PC-3 (cell line): Measurements from ENCODE around the gene ZFYVE27. TPM values are rescaled to one million over a fixed set of nuclear protein-coding genes. Genes with fewer than 3 reads are reported as not detected.

Experiments
- ATAC-seq: fragments of 200-7000 bp; cut with Tn5 transposase; 2 replicates; pipeline ENCODE4 v1.9.1; 2020; ENCODE audit warnings: mild to moderate bottlenecking, moderate library complexity
- BruUV-seq: library from RNA; stranded (reverse); fragments of 400-500 nt; replicated peaks from 2 replicates; lab custom pipeline; 2021; lab: Mats Ljungman, UMichigan
- CTCF ChIA-PET: fragments of 300-600 bp; sonication (Branson Sonifier 250); formaldehyde crosslinking; loops from one replicate; lab custom pipeline; 2022; ENCODE audit warnings: antibody characterized with exemption; lab: Charles Lee
- POLR2A ChIA-PET: fragments of 300-600 bp; sonication (Branson Sonifier 250); formaldehyde crosslinking; loops from one replicate; lab custom pipeline; 2022; ENCODE audit warnings: antibody characterized with exemption; ENCODE audit not compliant: unreplicated experiment; lab: Charles Lee
- DNase-seq: peaks from one replicate; pipeline ENCODE4 v3.0.0-alpha.2; 2015
- H2AFZ ChIP-seq: fragments of 300-600 bp; sonication (generic); 2 replicates; pipeline ENCODE4 v1.6.0; 2016; ENCODE audit warnings: antibody characterized with exemption, low read length
- H3F3A ChIP-seq: fragments of 300-600 bp; sonication (generic); one replicate; pipeline ENCODE4 v1.6.0; 2017; ENCODE audit warnings: antibody characterized with exemption, low read length, control low read depth, mild to moderate bottlenecking; ENCODE audit not compliant: unreplicated experiment
- H3K27ac ChIP-seq: fragments of 300-600 bp; sonication (generic); 2 replicates; pipeline ENCODE4 v1.5.1; 2016; ENCODE audit warnings: mild to moderate bottlenecking, low read length
- H3K27me3 ChIP-seq: fragments of 300-600 bp; sonication (generic); 2 replicates; pipeline ENCODE4 v1.6.1; 2016; ENCODE audit warnings: low read length, mixed read lengths
- H3K36me3 ChIP-seq: fragments of 300-600 bp; sonication (generic); 2 replicates; pipeline ENCODE4 v1.6.1; 2016; ENCODE audit warnings: low read depth, mixed run types, low read length, mixed read lengths
- H3K4me1 ChIP-seq: fragments of 300-600 bp; sonication (generic); 2 replicates; pipeline ENCODE4 v1.5.1; 2016; ENCODE audit warnings: low read length; ENCODE audit not compliant: insufficient read depth
- H3K4me2 ChIP-seq: fragments of 300-600 bp; sonication (generic); 2 replicates; pipeline ENCODE4 v1.6.0; 2016; ENCODE audit warnings: low read length
- H3K4me3 ChIP-seq: fragments of 300-600 bp; sonication (generic); 2 replicates; pipeline ENCODE4 v1.5.1; 2016; ENCODE audit warnings: mild to moderate bottlenecking, low read length, mixed read lengths
- H3K79me2 ChIP-seq: fragments of 300-600 bp; sonication (generic); 2 replicates; pipeline ENCODE4 v1.6.1; 2017; ENCODE audit warnings: low read length, mixed read lengths
- H3K9ac ChIP-seq: fragments of 300-600 bp; sonication (generic); 2 replicates; pipeline ENCODE4 v1.6.0; 2016; ENCODE audit warnings: mild to moderate bottlenecking, low read length
- H3K9me2 ChIP-seq: fragments of 300-600 bp; sonication (generic); replicated peaks from 2 replicates; pipeline ENCODE4 v1.6.1; 2016; ENCODE audit warnings: mixed run types, low read length, mixed read lengths
- H3K9me3 ChIP-seq: fragments of 300-600 bp; sonication (generic); 2 replicates; pipeline ENCODE4 v1.6.1; 2016; ENCODE audit warnings: low read length, mixed read lengths
- H4K20me1 ChIP-seq: fragments of 300-600 bp; sonication (generic); 2 replicates; pipeline ENCODE4 v1.6.1; 2016; ENCODE audit warnings: low read length, mixed read lengths
- EZH2 ChIP-seq: fragments of 300-600 bp; sonication (generic); IDR thresholded peaks from one replicate; pipeline ENCODE4 v1.6.1; 2017; ENCODE audit warnings: antibody characterized with exemption, mild to moderate bottlenecking, low read length; ENCODE audit not compliant: unreplicated experiment
- EZH2phosphoT487 ChIP-seq: fragments of 300-600 bp; sonication (generic); IDR thresholded peaks from 2 replicates; pipeline ENCODE4 v1.6.1; 2018; ENCODE audit warnings: mild to moderate bottlenecking, antibody characterized with exemption, low read length, borderline replicate concordance
- intact Hi-C: fragments of 100-400 bp; cut with micrococcal nuclease; formaldehyde crosslinking; loops from 2 replicates; pipeline ENCODE4 v1.9.0; 2023
- total RNA-seq: library from RNA; depleted of rRNA; stranded (reverse); fragments of >200 nt; gene quantifications from 2 replicates; pipeline ENCODE4 v1.2.3, GENCODE V29; 2014
- TF ChIP-seq, protein P1 (sequence below): fragments of 300-600 bp; sonication (generic); conservative IDR thresholded peaks from 2 replicates; pipeline ENCODE4 v1.5.1; 2017; ENCODE audit warnings: antibody characterized with exemption, low read depth, mild to moderate bottlenecking, low read length

ZFYVE27 gene
- total RNA-seq, 1 experiment from 2014 or later: 13.1 TPM

DNA sequence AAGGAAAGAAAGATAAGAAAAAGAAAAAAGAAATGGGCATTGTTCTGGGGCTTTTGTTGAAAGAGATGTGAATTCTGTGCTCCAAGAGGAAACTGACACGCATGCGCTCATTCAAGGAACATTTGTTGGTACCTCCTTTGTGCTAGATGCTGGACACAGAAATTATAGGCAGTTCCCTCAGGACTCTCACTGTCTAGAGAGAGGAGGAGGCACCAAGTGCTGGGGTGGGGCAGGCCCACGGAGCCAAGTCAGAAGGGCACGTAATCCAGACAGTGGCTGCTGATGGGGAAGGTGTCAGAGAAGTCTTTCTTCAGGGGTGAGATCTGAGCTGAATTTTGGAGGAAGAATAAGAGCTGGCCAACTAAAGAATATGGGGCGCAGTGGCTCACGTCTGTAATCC lies 2.9 kb upstream of the ZFYVE27 start:
- no TSS peak for BruUV-seq
- Histone ChIP-seq H3K27ac (no peak overlapping the region), H3K9ac (no peak overlapping the region), H3K79me2 (peaks cover 20% of the 10 kb centered on the region), H4K20me1 (no peaks in the 10 kb centered on the region), H2AFZ (no peak overlapping the region), H3K4me3 (no peak overlapping the region), H3K36me3 (no peaks in the 10 kb centered on the region), H3K9me2 (no peaks in the 10 kb centered on the region), H3F3A (no peaks in the 10 kb centered on the region), H3K27me3 (no peaks in the 10 kb centered on the region), H3K4me1 (peaks cover 9% of the 10 kb centered on the region), H3K4me2 (no peak overlapping the region), H3K9me3 (no peaks in the 10 kb centered on the region)
- CTCF ChIA-PET: no interaction called here
- intact Hi-C loops: no loop called here
- DNase-seq (no peak), ATAC-seq (no peak)
- POLR2A ChIA-PET: no interaction called here
- TF ChIP-seq, protein P1, sequence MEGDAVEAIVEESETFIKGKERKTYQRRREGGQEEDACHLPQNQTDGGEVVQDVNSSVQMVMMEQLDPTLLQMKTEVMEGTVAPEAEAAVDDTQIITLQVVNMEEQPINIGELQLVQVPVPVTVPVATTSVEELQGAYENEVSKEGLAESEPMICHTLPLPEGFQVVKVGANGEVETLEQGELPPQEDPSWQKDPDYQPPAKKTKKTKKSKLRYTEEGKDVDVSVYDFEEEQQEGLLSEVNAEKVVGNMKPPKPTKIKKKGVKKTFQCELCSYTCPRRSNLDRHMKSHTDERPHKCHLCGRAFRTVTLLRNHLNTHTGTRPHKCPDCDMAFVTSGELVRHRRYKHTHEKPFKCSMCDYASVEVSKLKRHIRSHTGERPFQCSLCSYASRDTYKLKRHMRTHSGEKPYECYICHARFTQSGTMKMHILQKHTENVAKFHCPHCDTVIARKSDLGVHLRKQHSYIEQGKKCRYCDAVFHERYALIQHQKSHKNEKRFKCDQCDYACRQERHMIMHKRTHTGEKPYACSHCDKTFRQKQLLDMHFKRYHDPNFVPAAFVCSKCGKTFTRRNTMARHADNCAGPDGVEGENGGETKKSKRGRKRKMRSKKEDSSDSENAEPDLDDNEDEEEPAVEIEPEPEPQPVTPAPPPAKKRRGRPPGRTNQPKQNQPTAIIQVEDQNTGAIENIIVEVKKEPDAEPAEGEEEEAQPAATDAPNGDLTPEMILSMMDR: no peak
- TF ChIP-seq EZH2phosphoT487 (no peak), EZH2 (no peak)

DNA sequence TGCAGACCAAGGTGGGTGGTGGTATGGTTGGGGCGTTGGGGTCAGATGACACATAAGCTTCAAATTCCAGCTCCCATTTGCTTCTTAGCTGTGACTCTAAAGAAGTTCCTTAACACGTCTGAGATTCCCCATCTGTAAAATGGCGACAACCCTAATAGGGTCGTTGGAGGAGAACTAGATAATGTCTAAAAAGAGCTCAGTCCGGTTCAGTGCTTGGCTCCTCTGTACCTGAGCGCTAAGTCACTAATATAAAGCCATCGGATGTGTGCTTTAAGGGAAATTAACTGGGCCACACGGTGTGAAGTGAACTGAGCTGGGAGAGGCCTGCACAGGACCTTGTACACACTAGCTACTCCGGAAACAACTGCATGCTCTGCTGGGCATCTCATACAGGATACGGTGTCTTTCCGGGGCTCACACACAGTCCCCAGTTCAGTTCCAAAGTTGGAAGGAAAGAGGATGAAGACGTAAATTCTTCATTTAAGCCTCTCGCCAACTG lies 476 bp upstream of the ZFYVE27 start:
- no peaks in the 10 kb centered on the region for H3F3A ChIP-seq
- TF ChIP-seq EZH2phosphoT487: no peak
- no peak for TF ChIP-seq EZH2
- TF ChIP-seq, protein P1: no peak
- no peak overlapping the region for H3K27ac ChIP-seq
- no peaks in the 10 kb centered on the region for H4K20me1 ChIP-seq
- DNase-seq (no peak), ATAC-seq (peak; percentile 31)
- BruUV-seq: TSS peak; percentile 58
- no peaks in the 10 kb centered on the region for H3K9me3 ChIP-seq
- ChIA-PET CTCF (no interaction called here), POLR2A (interaction anchor here (0.7 to 1.0 kb wide), 3 partner anchors 10 to 49 kb away, joined by 3 to 6 read pairs (median 4); partner anchors contain the start of genes AVPI1 and MARVELD1)
- intact Hi-C loops: no loop called here
- no peaks in the 10 kb centered on the region for H3K27me3 ChIP-seq
- H3K4me1 ChIP-seq: peaks cover 9% of the 10 kb centered on the region
- no peak overlapping the region for H3K9ac ChIP-seq
- peak overlapping the region; percentile 24; the same call in 1 of the 2 replicates for H3K4me2 ChIP-seq
- no peak overlapping the region for H3K4me3 ChIP-seq
- H3K36me3 ChIP-seq: peaks cover 6% of the 10 kb centered on the region; the same call in 1 of the 2 replicates
- H3K9me2 ChIP-seq: no peaks in the 10 kb centered on the region
- H2AFZ ChIP-seq: peak overlapping the region; percentile 79
- H3K79me2 ChIP-seq: peaks cover 40% of the 10 kb centered on the region

DNA sequence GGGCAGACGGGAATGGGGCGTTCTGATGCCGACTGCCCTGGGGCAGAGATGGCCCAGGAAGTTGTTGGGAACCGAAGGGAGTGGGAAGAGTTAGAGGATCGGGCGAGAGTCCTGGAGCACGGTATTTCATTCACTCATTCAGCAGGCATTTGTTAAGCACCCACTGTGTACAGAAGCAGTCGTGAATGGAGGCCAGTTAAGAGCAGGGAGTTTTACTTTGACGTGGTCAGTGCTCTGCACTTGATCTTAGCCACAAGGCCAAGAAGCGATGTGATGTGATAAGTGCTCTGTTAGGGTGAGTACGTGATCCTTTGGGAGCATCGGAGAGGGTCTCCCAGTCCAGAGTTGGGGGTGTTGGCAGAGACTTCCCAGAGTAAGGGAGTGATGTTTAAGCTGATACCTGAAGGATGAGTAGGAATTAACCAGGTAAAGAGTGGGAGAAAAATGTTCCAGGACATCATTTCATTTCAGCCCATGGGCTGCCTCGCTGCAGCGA lies 890 bp downstream of the ZFYVE27 start:
- Histone ChIP-seq H3F3A (no peaks in the 10 kb centered on the region), H3K36me3 (peaks cover 6% of the 10 kb centered on the region; the same call in 1 of the 2 replicates), H3K9ac (peak overlapping the region; percentile 86), H3K9me2 (no peaks in the 10 kb centered on the region), H3K27ac (no peak overlapping the region; the same call in 1 of the 2 replicates), H4K20me1 (no peaks in the 10 kb centered on the region), H3K4me3 (peak overlapping the region; percentile 83), H3K27me3 (no peaks in the 10 kb centered on the region), H3K4me1 (peaks cover 9% of the 10 kb centered on the region), H3K4me2 (peak overlapping the region; percentile 93), H3K79me2 (peaks cover 40% of the 10 kb centered on the region), H3K9me3 (no peaks in the 10 kb centered on the region), H2AFZ (peak overlapping the region; percentile 79; the same call in 1 of the 2 replicates)
- intact Hi-C loops: no loop called here
- DNase-seq (no peak), ATAC-seq (no peak)
- CTCF ChIA-PET: no interaction called here
- no TSS peak for BruUV-seq
- POLR2A ChIA-PET: no interaction called here
- TF ChIP-seq EZH2phosphoT487 (no peak), EZH2 (no peak)
- TF ChIP-seq, protein P1: no peak
